GM23248 (cell line): ENCODE data around the gene NPIPB8. TPM values are rescaled to one million over a fixed set of nuclear protein-coding genes. Genes with fewer than 3 reads are reported as not detected.
"Not testable (repeated sequence)": the region's sequence is repeated elsewhere in the genome, so short reads cannot be mapped to it uniquely, and the experiment has no call there.

Experiments used
- DNase-seq: peaks from one replicate; pipeline ENCODE4 v3.0.0-alpha.2; 2015
- H2AFZ ChIP-seq: fragments of 200-600 bp; sonication (generic); 2 replicates; pipeline ENCODE4 v1.6.1; 2016; ENCODE audit warnings: antibody characterized with exemption
- H3F3A ChIP-seq: fragments of 200-600 bp; sonication (generic); 2 replicates; pipeline ENCODE4 v1.6.1; 2016; ENCODE audit warnings: mild to moderate bottlenecking, antibody characterized with exemption, mixed run types; ENCODE audit not compliant: insufficient read depth
- H3K27ac ChIP-seq: fragments of 200-600 bp; sonication (generic); 2 replicates; pipeline ENCODE4 v1.5.1; 2016; ENCODE audit warnings: mild to moderate bottlenecking
- H3K27me3 ChIP-seq: fragments of 200-600 bp; sonication (generic); replicated peaks from 2 replicates; pipeline ENCODE4 v1.6.1; 2016; ENCODE audit warnings: mild to moderate bottlenecking; ENCODE audit not compliant: insufficient read depth
- H3K36me3 ChIP-seq: fragments of 200-600 bp; sonication (generic); 2 replicates; pipeline ENCODE4 v1.6.1; 2016; ENCODE audit warnings: low read depth, mild to moderate bottlenecking
- H3K4me1 ChIP-seq: fragments of 200-600 bp; sonication (generic); 2 replicates; pipeline ENCODE4 v1.6.1; 2016; ENCODE audit warnings: mild to moderate bottlenecking; ENCODE audit not compliant: insufficient read depth
- H3K4me2 ChIP-seq: fragments of 200-600 bp; sonication (generic); one replicate; pipeline ENCODE4 v1.6.1; 2016; ENCODE audit warnings: mild to moderate bottlenecking; ENCODE audit not compliant: unreplicated experiment
- H3K4me3 ChIP-seq: fragments of 200-600 bp; sonication (generic); 2 replicates; pipeline ENCODE4 v1.5.1; 2016; ENCODE audit warnings: mild to moderate bottlenecking
- H3K79me2 ChIP-seq: fragments of 200-600 bp; sonication (generic); 2 replicates; pipeline ENCODE4 v1.6.1; 2016; ENCODE audit warnings: mild to moderate bottlenecking; ENCODE audit not compliant: insufficient read depth
- H3K9ac ChIP-seq: fragments of 200-600 bp; sonication (generic); 2 replicates; pipeline ENCODE4 v1.6.1; 2016; ENCODE audit warnings: mild to moderate bottlenecking
- H3K9me2 ChIP-seq: fragments of 200-600 bp; sonication (generic); 2 replicates; pipeline ENCODE4 v1.6.1; 2016; ENCODE audit warnings: mixed run types, mild to moderate bottlenecking, moderate library complexity; ENCODE audit not compliant: insufficient read depth
- H3K9me3 ChIP-seq: fragments of 200-600 bp; sonication (generic); one replicate; pipeline ENCODE4 v1.6.1; 2017; ENCODE audit warnings: low read depth
- H4K20me1 ChIP-seq: fragments of 200-600 bp; sonication (generic); 2 replicates; pipeline ENCODE4 v1.6.0; 2016; ENCODE audit not compliant: insufficient read depth
- EZH2 ChIP-seq: fragments of 200-600 bp; sonication (generic); IDR thresholded peaks from 2 replicates; pipeline ENCODE4 v1.6.1; 2018; ENCODE audit warnings: antibody characterized with exemption, mild to moderate bottlenecking; ENCODE audit not compliant: insufficient read depth, poor library complexity, severe bottlenecking
- EZH2phosphoT487 ChIP-seq: fragments of 200-600 bp; sonication (generic); IDR thresholded peaks from 2 replicates; pipeline ENCODE4 v1.6.1; 2018; ENCODE audit warnings: antibody characterized with exemption, moderate library complexity, mild to moderate bottlenecking, low read depth; ENCODE audit not compliant: insufficient read depth
- WGBS, 2 experiments: methylation state at CpG; one replicate each; pipeline ENCODE4 v1.1.6; 2015 to 2017; ENCODE audit warnings: low lambda C conversion rate in 2 of 2, low coverage in 1 of 2; ENCODE audit errors: missing lambda C conversion rate in 2 of 2; 5-methylcytosine and 5-hydroxymethylcytosine counted together
- in situ Hi-C: fragments of 300-500 bp; cut with MboI; formaldehyde crosslinking; loops from 2 replicates; pipeline ENCODE4 v1.15.0; 2020
- polyA plus RNA-seq: library from polyadenylated mRNA; unstranded; fragments of >200 nt; fragmentation: Nextera tagmentation; extraction: Ambion mirVana; gene quantifications from 2 replicates; pipeline ENCODE4 v1.2.1, GENCODE V29; 2016
- total RNA-seq: library from RNA; depleted of rRNA; stranded (reverse); fragments of >200 nt; shearing (Covaris generic); gene quantifications from 2 replicates; pipeline ENCODE4 v1.2.3, GENCODE V29; 2014

Gene NPIPB8
- total and polyA plus RNA-seq, 2 experiments from 2014 or later, result not detected

- no peaks in the 10 kb centered on the region for H3K9me3 ChIP-seq
- H4K20me1 ChIP-seq, result no peaks in the 10 kb centered on the region
- no peak overlapping the region for H2AFZ ChIP-seq
- H3K4me3 ChIP-seq, result no peak overlapping the region
- no peak overlapping the region for H3K9ac ChIP-seq
- H3K4me2 ChIP-seq, result no peak overlapping the region
- TF ChIP-seq EZH2phosphoT487 (no peak), EZH2 (no peak)
- no peaks in the 10 kb centered on the region for H3F3A ChIP-seq
- H3K27me3 ChIP-seq, result peaks cover 4% of the 10 kb centered on the region
- in situ Hi-C loops, result no loop called here
- H3K27ac ChIP-seq, result no peak overlapping the region
- DNase-seq, result no peak
- H3K36me3 ChIP-seq, result no peaks in the 10 kb centered on the region
- no peaks in the 10 kb centered on the region for H3K4me1 ChIP-seq
- WGBS, 2 experiments, result 87 to 91% methylated on average over 9 of the region's 9 CpGs
- H3K9me2 ChIP-seq, result no peaks in the 10 kb centered on the region
- H3K79me2 ChIP-seq, result no peaks in the 10 kb centered on the region
These were observed 30.7 kb upstream of the NPIPB8 start for GRCh38 chr16:28607116-28607623.

GRCh38 chr16:28607681-28608495, 30.0 kb upstream of the NPIPB8 start:
- DNase-seq, H3K79me2 ChIP-seq, H3K9me2 ChIP-seq, H3K4me3 ChIP-seq, H3K36me3 ChIP-seq, H3F3A ChIP-seq, H3K27me3 ChIP-seq, H3K4me2 ChIP-seq, H3K4me1 ChIP-seq, H4K20me1 ChIP-seq, H3K9ac ChIP-seq, in situ Hi-C loops, H2AFZ ChIP-seq, H3K9me3 ChIP-seq, H3K27ac ChIP-seq: not testable (repeated sequence)
- WGBS, 2 experiments, result 71 to 75% methylated on average over 9 to 10 of the region's 10 CpGs

- in situ Hi-C loops, H3K36me3 ChIP-seq, H3K9me2 ChIP-seq, H3F3A ChIP-seq, H3K4me1 ChIP-seq, H3K79me2 ChIP-seq, H2AFZ ChIP-seq, H3K27me3 ChIP-seq, H3K27ac ChIP-seq, H3K9ac ChIP-seq, H3K4me2 ChIP-seq, DNase-seq, H3K4me3 ChIP-seq, H4K20me1 ChIP-seq, H3K9me3 ChIP-seq: not testable (repeated sequence)
- 76 to 83% methylated on average over 7 of the region's 7 CpGs for WGBS, 2 experiments
These were observed 29.4 kb upstream of the NPIPB8 start for GRCh38 chr16:28608496-28608808.

DNA sequence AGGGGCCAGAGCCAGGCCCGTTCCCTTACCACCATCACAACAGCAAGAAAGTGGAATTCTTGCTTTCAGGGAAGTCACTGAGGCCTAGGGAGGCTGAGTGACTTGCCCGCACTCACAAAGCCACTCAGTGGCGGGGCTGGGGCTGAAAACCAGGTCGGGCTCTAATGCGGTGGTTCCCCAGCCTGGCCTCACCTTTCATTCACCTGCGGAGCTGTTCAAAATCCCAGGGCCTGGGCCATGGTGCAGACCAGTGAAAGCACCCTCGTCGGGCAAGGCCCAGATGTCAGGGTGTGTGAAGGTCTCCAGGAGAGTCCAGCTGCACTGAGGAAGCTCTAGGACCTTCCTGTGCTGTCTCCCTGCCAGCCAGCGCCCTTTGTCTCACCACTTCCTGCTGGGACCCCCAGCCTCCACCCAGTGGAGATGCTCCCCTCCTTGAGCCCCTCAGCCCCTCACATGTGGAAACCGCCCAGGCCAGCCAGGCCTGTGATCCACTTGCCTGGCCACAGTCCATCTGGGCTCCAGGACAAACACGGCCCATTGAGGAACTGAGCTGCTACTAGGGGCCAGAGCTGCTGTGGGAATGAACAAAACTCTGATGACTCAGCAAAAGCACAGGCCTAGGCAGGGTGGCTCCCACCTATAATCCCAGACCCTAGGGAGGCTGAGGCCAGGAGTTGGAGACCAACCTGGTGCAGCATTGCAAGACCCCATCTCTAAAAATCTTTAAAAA, 28.8 kb upstream of the NPIPB8 start:
- H3K27me3 ChIP-seq, H3K9me2 ChIP-seq, DNase-seq, H4K20me1 ChIP-seq, H3F3A ChIP-seq, H3K27ac ChIP-seq, in situ Hi-C loops, H2AFZ ChIP-seq, H3K36me3 ChIP-seq, H3K9me3 ChIP-seq, H3K79me2 ChIP-seq, H3K9ac ChIP-seq, H3K4me1 ChIP-seq, H3K4me3 ChIP-seq, H3K4me2 ChIP-seq: not testable (repeated sequence)
- WGBS, 2 experiments, result 62 to 67% methylated on average over 8 to 11 of the region's 11 CpGs
